ENCODE measurements around the gene G6PC1. TPM values are rescaled to one million over a fixed set of nuclear protein-coding genes. Genes with fewer than 3 reads are reported as not detected.
"Not testable (repeated sequence)": the region's sequence is repeated elsewhere in the genome, so short reads cannot be mapped to it uniquely, and the experiment has no call there.

G6PC1 gene
- total RNA-seq, 2 experiments from 2014 or later, result not detected

GRCh38 chr17:42898147-42898811 lies 2.3 kb upstream of the G6PC1 start:
- peaks cover 11% of the 10 kb centered on the region for H3K27me3 Mint-ChIP-seq
- no peaks in the 10 kb centered on the region for H3K36me3 Mint-ChIP-seq
- H3K4me1 Mint-ChIP-seq (ENCODE audit: low read depth), result no peaks in the 10 kb centered on the region
- CTCF ChIA-PET, result no interaction called here
- H3K27ac Mint-ChIP-seq, result no peak overlapping the region
- H3K4me3 Mint-ChIP-seq, result no peak overlapping the region
- intact Hi-C loops (cut with micrococcal nuclease), result no loop called here
- POLR2A ChIA-PET, result no interaction called here
- no peaks in the 10 kb centered on the region for H3K9me3 Mint-ChIP-seq
- no peak for DNase-seq

GRCh38 chr17:42899981-42900380 lies 618 bp upstream of the G6PC1 start:
- intact Hi-C loops (cut with micrococcal nuclease); DNase-seq; CTCF ChIA-PET; H3K27me3 Mint-ChIP-seq; H3K27ac Mint-ChIP-seq; H3K4me1 Mint-ChIP-seq (ENCODE audit: low read depth); POLR2A ChIA-PET; H3K36me3 Mint-ChIP-seq; H3K9me3 Mint-ChIP-seq; H3K4me3 Mint-ChIP-seq: not testable (repeated sequence)

GRCh38 chr17:42901535-42902229 lies 1.1 kb downstream of the G6PC1 start:
- Mint-ChIP-seq H3K27ac (no peak overlapping the region), H3K4me3 (no peak overlapping the region), H3K27me3 (peaks cover 8% of the 10 kb centered on the region), H3K36me3 (no peaks in the 10 kb centered on the region), H3K4me1 (ENCODE audit: low read depth) (no peaks in the 10 kb centered on the region), H3K9me3 (no peaks in the 10 kb centered on the region)
- ChIA-PET POLR2A (no interaction called here), CTCF (no interaction called here)
- no peak for DNase-seq
- intact Hi-C loops (cut with micrococcal nuclease), result no loop called here

- no peaks in the 10 kb centered on the region for H3K9me3 Mint-ChIP-seq
- no peak overlapping the region for H3K27ac Mint-ChIP-seq
- H3K4me1 Mint-ChIP-seq (ENCODE audit: low read depth), result no peaks in the 10 kb centered on the region
- CTCF ChIA-PET, result no interaction called here
- H3K4me3 Mint-ChIP-seq, result no peak overlapping the region
- no peak for DNase-seq
- intact Hi-C loops (cut with micrococcal nuclease), result no loop called here
- no peaks in the 10 kb centered on the region for H3K36me3 Mint-ChIP-seq
- H3K27me3 Mint-ChIP-seq, result peaks cover 8% of the 10 kb centered on the region
- POLR2A ChIA-PET, result no interaction called here
Observed at GRCh38 chr17:42904110-42904469, 3.5 kb downstream of the G6PC1 start.

GRCh38 chr17:42906772-42907446 lies 6.3 kb downstream of the G6PC1 start:
- no peak overlapping the region for H3K4me3 Mint-ChIP-seq
- no peaks in the 10 kb centered on the region for H3K9me3 Mint-ChIP-seq
- ChIA-PET POLR2A (no interaction called here), CTCF (no interaction called here)
- no peak overlapping the region for H3K27ac Mint-ChIP-seq
- no peaks in the 10 kb centered on the region for H3K4me1 Mint-ChIP-seq (ENCODE audit: low read depth)
- no peak for DNase-seq
- intact Hi-C loops (cut with micrococcal nuclease), result no loop called here
- peaks cover 9% of the 10 kb centered on the region for H3K27me3 Mint-ChIP-seq
- no peaks in the 10 kb centered on the region for H3K36me3 Mint-ChIP-seq

- ChIA-PET CTCF (no interaction called here), POLR2A (no interaction called here)
- H3K27me3 Mint-ChIP-seq, result peaks cover 9% of the 10 kb centered on the region
- H3K4me1 Mint-ChIP-seq (ENCODE audit: low read depth), result no peaks in the 10 kb centered on the region
- no peaks in the 10 kb centered on the region for H3K9me3 Mint-ChIP-seq
- no peak for DNase-seq
- intact Hi-C loops (cut with micrococcal nuclease), result no loop called here
- no peaks in the 10 kb centered on the region for H3K36me3 Mint-ChIP-seq
- H3K27ac Mint-ChIP-seq, result no peak overlapping the region
- H3K4me3 Mint-ChIP-seq, result no peak overlapping the region
Observed at GRCh38 chr17:42908872-42909700, 8.5 kb downstream of the G6PC1 start.

- Mint-ChIP-seq H3K4me3 (no peak overlapping the region), H3K36me3 (no peaks in the 10 kb centered on the region), H3K9me3 (no peaks in the 10 kb centered on the region), H3K27ac (no peak overlapping the region), H3K27me3 (peaks cover 9% of the 10 kb centered on the region), H3K4me1 (ENCODE audit: low read depth) (no peaks in the 10 kb centered on the region)
- no peak for DNase-seq
- ChIA-PET CTCF (no interaction called here), POLR2A (no interaction called here)
- intact Hi-C loops (cut with micrococcal nuclease), result no loop called here
Observed at GRCh38 chr17:42913522-42913921, 12.9 kb downstream of the G6PC1 start.

- CTCF ChIA-PET, result no interaction called here
- Mint-ChIP-seq H3K27me3 (peaks cover 8% of the 10 kb centered on the region), H3K27ac (no peak overlapping the region), H3K36me3 (no peaks in the 10 kb centered on the region), H3K4me3 (no peak overlapping the region), H3K4me1 (ENCODE audit: low read depth) (no peaks in the 10 kb centered on the region), H3K9me3 (no peaks in the 10 kb centered on the region)
- no peak for DNase-seq
- POLR2A ChIA-PET, result interaction anchor here (0.6 kb wide), 1 partner anchor 29 kb away, joined by 4 read pairs; no protein-coding TSS in a partner anchor
- intact Hi-C loops (cut with micrococcal nuclease), result no loop called here
Observed at GRCh38 chr17:42913981-42914617, 13.5 kb downstream of the G6PC1 start.

GRCh38 chr17:42915288-42915687 lies 14.7 kb downstream of the G6PC1 start:
- H3K9me3 Mint-ChIP-seq, POLR2A ChIA-PET: not testable (repeated sequence)

GRCh38 chr17:42916388-42917235 lies 16.0 kb downstream of the G6PC1 start:
- H3K27ac Mint-ChIP-seq; intact Hi-C loops (cut with micrococcal nuclease); POLR2A ChIA-PET; H3K36me3 Mint-ChIP-seq; H3K4me3 Mint-ChIP-seq; H3K4me1 Mint-ChIP-seq (ENCODE audit: low read depth); H3K27me3 Mint-ChIP-seq; H3K9me3 Mint-ChIP-seq; DNase-seq: not testable (repeated sequence)
- CTCF ChIA-PET, result interaction anchor here (1.5 kb wide), 1 partner anchor 12 kb away, joined by 4 read pairs; no protein-coding TSS in a partner anchor

More at GRCh38 chr17:42915288-42915687, 14.7 kb downstream of the G6PC1 start:
- H3K27ac Mint-ChIP-seq; H3K36me3 Mint-ChIP-seq; H3K4me3 Mint-ChIP-seq; H3K4me1 Mint-ChIP-seq (ENCODE audit: low read depth); H3K27me3 Mint-ChIP-seq; CTCF ChIA-PET; intact Hi-C loops (cut with micrococcal nuclease); DNase-seq: not testable (repeated sequence)

- intact Hi-C loops (cut with micrococcal nuclease), result no loop called here
- H3K27me3 Mint-ChIP-seq, result no peaks in the 10 kb centered on the region
- no peaks in the 10 kb centered on the region for H3K4me1 Mint-ChIP-seq (ENCODE audit: low read depth)
- H3K9me3 Mint-ChIP-seq, result no peaks in the 10 kb centered on the region
- CTCF ChIA-PET, result interaction anchor here (1.5 kb wide), 1 partner anchor 12 kb away, joined by 4 read pairs; no protein-coding TSS in a partner anchor
- no peak overlapping the region for H3K4me3 Mint-ChIP-seq
- H3K36me3 Mint-ChIP-seq, result no peaks in the 10 kb centered on the region
- DNase-seq, result no peak
- no peak overlapping the region for H3K27ac Mint-ChIP-seq
- POLR2A ChIA-PET, result no interaction called here
Observed at GRCh38 chr17:42917236-42917603, 16.6 kb downstream of the G6PC1 start.
